WI38 (cell line): ENCODE measurements around the gene SLC29A2.

Experiments
- H3K4me3 ChIP-seq: 2 replicates; pipeline ENCODE4 v1.5.1; 2011; ENCODE audit warnings: low read depth, mild to moderate bottlenecking, control low read depth, low read length
- CTCF ChIP-seq: IDR thresholded peaks from 2 replicates; pipeline ENCODE4 v1.5.1; 2012; ENCODE audit warnings: low read depth, mild to moderate bottlenecking, control low read depth, low read length

The SLC29A2 gene

GRCh38 chr11:66371627-66372415 is at the start of gene SLC29A2:
TSS of gene SLC29A2 (minus strand) at chr11:66371760. CDS start at chr11:66371591, 169 bp downstream.
- TF ChIP-seq CTCF: no peak
- H3K4me3 ChIP-seq: peak within 1 kb of the TSS; percentile 57

- TF ChIP-seq CTCF: no peak
- no peak within 1 kb of the TSS for H3K4me3 ChIP-seq
These were observed 49.3 kb upstream of the SLC29A2 start, which contains the start of gene NPAS4 for GRCh38 chr11:66420671-66421476. TSS of gene NPAS4 (plus strand) at chr11:66421035. CDS start at chr11:66421180, 145 bp downstream.

- H3K4me3 ChIP-seq: no peak overlapping the region
- no peak for TF ChIP-seq CTCF
These were observed 48.3 kb upstream of the SLC29A2 start for GRCh38 chr11:66419825-66420224.

GRCh38 chr11:66418986-66419308 is 47.4 kb upstream of the SLC29A2 start:
- TF ChIP-seq CTCF: no peak

GRCh38 chr11:66418168-66418985 is 46.8 kb upstream of the SLC29A2 start:
- no peak overlapping the region for H3K4me3 ChIP-seq
- peak; percentile 56 for TF ChIP-seq CTCF

More at GRCh38 chr11:66418986-66419308, 47.4 kb upstream of the SLC29A2 start:
- H3K4me3 ChIP-seq: no peak overlapping the region

GRCh38 chr11:66417000-66417399 is 45.4 kb upstream of the SLC29A2 start:
- no peak for TF ChIP-seq CTCF

More at GRCh38 chr11:66417000-66417399, 45.4 kb upstream of the SLC29A2 start:
- no peak overlapping the region for H3K4me3 ChIP-seq
